H1 (cell line): Measurements from ENCODE around the gene TNFAIP8L3. TPM values are rescaled to one million over a fixed set of nuclear protein-coding genes. Genes with fewer than 3 reads are reported as not detected.
A peak's percentile ranks its signal among the peaks of the same experiment; 100 is the strongest.

ENCODE experiments used
- CTCF ChIA-PET: fragments of 300-600 bp; sonication (Branson Sonifier 250); formaldehyde crosslinking; loops from one replicate; lab custom pipeline; 2021; ENCODE audit not compliant: partially characterized antibody; lab: Charles Lee
- POLR2A ChIA-PET: fragments of 300-600 bp; sonication (Branson Sonifier 250); formaldehyde crosslinking; loops from one replicate; lab custom pipeline; 2021; ENCODE audit warnings: inconsistent platforms; ENCODE audit not compliant: partially characterized antibody; lab: Charles Lee
- DNase-seq, 2 experiments: peaks; one replicate each; pipeline versions ENCODE4 v3.0.0 to v3.0.0-alpha.2; 2010 to 2022; ENCODE audit warnings: low spot score in 2 of 2, low read depth in 1 of 2, mixed read lengths in 1 of 2
- FAIRE-seq: peaks from 2 replicates; lab custom pipeline; 2011; peaks lifted over from hg19 to GRCh38; lab: Jason Lieb, UNC
- H2AFZ ChIP-seq: 2 replicates; pipeline ENCODE4 v1.8.1; 2012; ENCODE audit warnings: low read length, inconsistent platforms
- H2AK5ac ChIP-seq: 2 replicates; pipeline ENCODE4 v1.6.1; 2013; ENCODE audit warnings: low read depth, low read length
- H2BK120ac ChIP-seq: replicated peaks from 2 replicates; pipeline ENCODE3; 2013; ENCODE audit warnings: low read depth, low read length, inconsistent platforms
- H2BK12ac ChIP-seq: 2 replicates; pipeline ENCODE4 v1.6.1; 2013; ENCODE audit warnings: low read depth, low read length
- H2BK15ac ChIP-seq: 2 replicates; pipeline ENCODE4 v1.6.1; 2013; ENCODE audit warnings: low read length
- H2BK20ac ChIP-seq: 2 replicates; pipeline ENCODE4 v1.6.1; 2013; ENCODE audit warnings: low read length
- H2BK5ac ChIP-seq: 2 replicates; pipeline ENCODE4 v1.6.1; 2013; ENCODE audit warnings: low read depth, low read length
- H3K14ac ChIP-seq: 2 replicates; pipeline ENCODE4 v1.6.1; 2013; ENCODE audit warnings: inconsistent platforms; ENCODE audit not compliant: insufficient read length
- H3K18ac ChIP-seq: 2 replicates; pipeline ENCODE4 v1.6.1; 2013; ENCODE audit warnings: low read length; ENCODE audit errors: extremely low read depth
- H3K23ac ChIP-seq: 2 replicates; pipeline ENCODE4 v1.6.1; 2013; ENCODE audit warnings: inconsistent platforms; ENCODE audit not compliant: insufficient read length
- H3K23me2 ChIP-seq: 2 replicates; pipeline ENCODE4 v1.6.1; 2013; ENCODE audit warnings: low read depth, low read length
- H3K27ac ChIP-seq: 2 replicates; pipeline ENCODE4 v1.6.1; 2011; ENCODE audit warnings: low read depth, low read length, inconsistent platforms
- H3K27me3 ChIP-seq, 4 experiments: replicated peaks in 1 of 4; 1 replicate in 1 of 4; 2 replicates in 3 of 4; pipeline versions ENCODE4 v1.6.1 to v1.8.1; 2011 to 2013; ENCODE audit warnings: low read length in 3 of 4, mild to moderate bottlenecking in 3 of 4, inconsistent platforms in 2 of 4, mixed read lengths in 2 of 4, moderate library complexity in 1 of 4; ENCODE audit not compliant: control insufficient read depth in 3 of 4, insufficient read depth in 3 of 4; ENCODE audit errors: extremely low read depth in 1 of 4
- H3K36me3 ChIP-seq, 4 experiments: 2 replicates each; pipeline versions ENCODE4 v1.6.1 to v1.8.1; 2011 to 2013; ENCODE audit warnings: mild to moderate bottlenecking in 4 of 4, low read length in 3 of 4, moderate library complexity in 2 of 4, control low read depth in 1 of 4, inconsistent platforms in 1 of 4; ENCODE audit not compliant: insufficient read depth in 4 of 4, control insufficient read depth in 2 of 4
- H3K4ac ChIP-seq: replicated peaks from 2 replicates; pipeline ENCODE3; 2013; ENCODE audit warnings: low read length, low read depth, mixed read lengths, inconsistent platforms; ENCODE audit not compliant: insufficient read length
- H3K4me1 ChIP-seq, 4 experiments: replicated peaks in 1 of 4; 1 replicate in 1 of 4; 2 replicates in 3 of 4; pipeline versions ENCODE4 v1.6.1 to v1.8.1; 2011 to 2013; ENCODE audit warnings: low read length in 3 of 4, inconsistent platforms in 2 of 4, mixed read lengths in 1 of 4; ENCODE audit not compliant: insufficient read depth in 4 of 4, control insufficient read depth in 3 of 4
- H3K4me2 ChIP-seq, 2 experiments: 2 replicates each; pipeline versions ENCODE4 v1.6.1 to v1.8.1; 2011 to 2013; ENCODE audit warnings: low read depth in 2 of 2, low read length in 2 of 2, control low read depth in 1 of 2, inconsistent platforms in 1 of 2, mild to moderate bottlenecking in 1 of 2; ENCODE audit not compliant: insufficient read depth in 1 of 2
- H3K4me3 ChIP-seq, 4 experiments: fragments of 200-600, 300-600 bp in 1 of 4; sonication (generic), shearing (Covaris generic), sonication (Bioruptor Twin) in 1 of 4; 2 replicates each; pipeline versions ENCODE4 v1.5.1 to v1.8.1; 2011 to 2016; ENCODE audit warnings: low read length in 4 of 4, low read depth in 3 of 4, control low read depth in 2 of 4, inconsistent platforms in 2 of 4, mild to moderate bottlenecking in 2 of 4, mixed read lengths in 1 of 4, moderate library complexity in 1 of 4; ENCODE audit not compliant: insufficient read depth in 2 of 4; ENCODE audit errors: extremely low read depth in 1 of 4
- H3K56ac ChIP-seq: replicated peaks from 2 replicates; pipeline ENCODE3; 2013; ENCODE audit warnings: low read depth, mild to moderate bottlenecking, mixed read lengths, low read length, inconsistent platforms; ENCODE audit not compliant: insufficient read length
- H3K79me1 ChIP-seq: 2 replicates; pipeline ENCODE4 v1.6.1; 2013; ENCODE audit warnings: low read depth, low read length, control low read depth
- H3K79me2 ChIP-seq, 2 experiments: 2 replicates each; pipeline versions ENCODE4 v1.6.1 to v1.8.1; 2012 to 2013; ENCODE audit warnings: low read length in 2 of 2, mild to moderate bottlenecking in 2 of 2, inconsistent platforms in 1 of 2; ENCODE audit not compliant: insufficient read depth in 2 of 2, control insufficient read depth in 1 of 2
- H3K9ac ChIP-seq, 4 experiments: replicated peaks in 1 of 4; 1 replicate in 1 of 4; 2 replicates in 3 of 4; pipeline versions ENCODE4 v1.6.1 to v1.8.1; 2011 to 2013; ENCODE audit warnings: low read depth in 3 of 4, low read length in 3 of 4, control low read depth in 2 of 4, mild to moderate bottlenecking in 2 of 4, moderate library complexity in 2 of 4, inconsistent platforms in 1 of 4; ENCODE audit errors: extremely low read depth in 1 of 4
- H3K9me3 ChIP-seq, 2 experiments: 2 replicates each; pipeline versions ENCODE4 v1.6.1 to v1.8.1; 2012 to 2013; ENCODE audit warnings: mild to moderate bottlenecking in 2 of 2, moderate library complexity in 2 of 2, control low read depth in 1 of 2, inconsistent platforms in 1 of 2, low read depth in 1 of 2, low read length in 1 of 2, mixed read lengths in 1 of 2; ENCODE audit not compliant: insufficient read depth in 2 of 2
- H4K20me1 ChIP-seq, 2 experiments: replicated peaks in 1 of 2; 2 replicates each; pipeline versions ENCODE3 to v1.8.1; 2011 to 2013; ENCODE audit warnings: inconsistent platforms in 2 of 2, low read length in 2 of 2, mild to moderate bottlenecking in 1 of 2; ENCODE audit not compliant: insufficient read depth in 2 of 2, control insufficient read depth in 1 of 2
- H4K5ac ChIP-seq: 2 replicates; pipeline ENCODE4 v1.6.1; 2013; ENCODE audit warnings: low read length, low read depth, mixed read lengths, inconsistent platforms; ENCODE audit not compliant: insufficient read length
- H4K8ac ChIP-seq: 2 replicates; pipeline ENCODE4 v1.8.0; 2013; ENCODE audit warnings: mild to moderate bottlenecking, moderate library complexity, low read length, inconsistent platforms; ENCODE audit not compliant: insufficient read depth; ENCODE audit errors: extremely low read depth
- H4K91ac ChIP-seq: replicated peaks from 2 replicates; pipeline ENCODE3; 2013; ENCODE audit warnings: low read length, mixed read lengths, inconsistent platforms; ENCODE audit not compliant: insufficient read length
- BCL11A ChIP-seq, 2 experiments: IDR thresholded peaks; one replicate each; pipeline ENCODE4 v1.6.1; 2011; ENCODE audit warnings: low read depth in 2 of 2, low read length in 2 of 2, mild to moderate bottlenecking in 2 of 2
- KDM1A ChIP-seq: fragments of 200-600, 300-600 bp; sonication (generic); IDR thresholded peaks from 2 replicates; pipeline ENCODE4 v1.7.1; 2016; ENCODE audit warnings: mild to moderate bottlenecking, low read length, borderline replicate concordance
- POU5F1 ChIP-seq: IDR thresholded peaks from 2 replicates; pipeline ENCODE4 v1.6.1; 2011; ENCODE audit warnings: low read depth, mild to moderate bottlenecking, low read length, moderate library complexity
- RAD21 ChIP-seq, 2 experiments: IDR thresholded peaks in 1 of 2; conservative IDR thresholded peaks in 1 of 2; 2 replicates each; pipeline ENCODE4 v1.6.1; 2011; ENCODE audit warnings: low read depth in 2 of 2, low read length in 2 of 2, improper control_type of control experiment in 1 of 2, inconsistent platforms in 1 of 2, mild to moderate bottlenecking in 1 of 2, moderate library complexity in 1 of 2
- WGBS, 2 experiments: shearing (Covaris generic) in 1 of 2; methylation state at CpG; one replicate each; pipeline versions ENCODE4 v1.1.6 to v1.1.7; 2013 to 2015; ENCODE audit warnings: low lambda C conversion rate in 2 of 2, mixed read lengths in 2 of 2, inconsistent platforms in 1 of 2, low coverage in 1 of 2, missing lambda C conversion rate in 1 of 2; ENCODE audit not compliant: insufficient replicate concordance in 2 of 2, insufficient coverage in 1 of 2, insufficient read length in 1 of 2; ENCODE audit errors: extremely low coverage in 1 of 2, missing lambda C conversion rate in 1 of 2; 5-methylcytosine and 5-hydroxymethylcytosine counted together
- polyA plus RNA-seq, 7 experiments: library from polyadenylated mRNA; depleted of rRNA in 3 of 7; stranded (reverse) in 5 of 7; unstranded in 2 of 7; fragments of >200 nt in 5 of 7; fragments of 200-250 nt in 2 of 7; gene quantifications; 1 replicate in 5 of 7; 2 replicates in 1 of 7; 4 replicates in 1 of 7; pipeline versions ENCODE4 v1.2.1 to v1.2.3, GENCODE V29; 2011 to 2013; ENCODE audit warnings: missing spikeins in 2 of 7, mixed read lengths in 2 of 7
- total RNA-seq: library from RNA; stranded (reverse); fragmentation: NEBNext Ultra II Directional; extraction: Animal tissue kit (Norgen Biotek cat#: 25700); gene quantifications from 2 replicates; pipeline ENCODE4 v1.2.1, GENCODE V29; 2021
- TF ChIP-seq, protein P1 (sequence below), 3 experiments: IDR thresholded peaks; 1 replicate in 2 of 3; 2 replicates in 1 of 3; pipeline versions ENCODE4 v1.5.1 to v1.6.1; 2011; ENCODE audit warnings: low read length in 3 of 3, mild to moderate bottlenecking in 3 of 3, inconsistent platforms in 2 of 3, low read depth in 1 of 3, moderate library complexity in 1 of 3; ENCODE audit not compliant: insufficient read depth in 1 of 3; ENCODE audit errors: control extremely low read depth in 1 of 3

TNFAIP8L3 gene
- total and polyA plus RNA-seq, 2 of the 8 experiments (the other 6 are each of a cell fraction or from before 2014, with no cell fraction given) = 0.23 to 0.67 TPM

DNA sequence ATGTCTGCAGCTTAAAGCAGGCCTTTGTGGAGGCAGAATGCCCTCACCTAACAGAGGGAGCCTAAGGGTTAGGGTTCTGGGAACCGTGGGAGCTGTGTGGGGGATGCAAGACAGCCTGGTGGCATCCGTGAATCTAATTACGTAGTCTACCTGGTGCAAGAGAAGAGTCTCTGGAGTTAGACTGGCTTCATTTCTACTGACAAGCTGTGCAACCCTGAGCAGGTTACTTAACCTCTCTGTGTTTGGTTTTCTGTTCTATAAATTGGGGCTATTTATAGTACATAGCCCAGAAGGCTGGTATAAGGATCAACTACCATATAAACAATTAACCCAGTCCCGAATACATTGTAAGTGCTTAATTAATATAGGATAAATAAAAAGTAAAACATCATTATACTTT is 8.3 kb downstream of the TNFAIP8L3 start:
- H3K4me3 ChIP-seq = no peak overlapping the region
- WGBS, 2 experiments = 96% methylated on average over 4 of the region's 4 CpGs; no CpG with 5 or more reads in 1 of the 2 experiments
- no peak overlapping the region for H4K5ac ChIP-seq
- peaks cover 0 to 7% (median under 1%) of the 10 kb centered on the region in 4 experiments; a peak in 3 of 7 replicates for H3K27me3 ChIP-seq
- H3K18ac ChIP-seq = no peak overlapping the region
- no peak overlapping the region for H2BK20ac ChIP-seq
- H3K79me2 ChIP-seq = no peaks in the 10 kb centered on the region
- no peaks in the 10 kb centered on the region for H4K20me1 ChIP-seq
- no peaks in the 10 kb centered on the region for H3K9me3 ChIP-seq
- no peak for DNase-seq
- no peak overlapping the region for H2AK5ac ChIP-seq
- no peak overlapping the region for H3K27ac ChIP-seq
- no peaks in the 10 kb centered on the region; the same call in 1 of the 2 replicates for H3K79me1 ChIP-seq
- no peak overlapping the region for H4K91ac ChIP-seq
- no peak overlapping the region for H3K4me2 ChIP-seq
- H4K8ac ChIP-seq = no peak overlapping the region
- H3K4me1 ChIP-seq = peaks cover 3 to 8% (median 4%) of the 10 kb centered on the region in 4 experiments; a peak in 5 of 7 replicates
- H2BK5ac ChIP-seq = no peak overlapping the region
- no peaks in the 10 kb centered on the region for H3K36me3 ChIP-seq
- no peaks in the 10 kb centered on the region; the same call in 1 of the 2 replicates for H3K23me2 ChIP-seq
- H3K14ac ChIP-seq = no peak overlapping the region
- H2BK12ac ChIP-seq = no peak overlapping the region
- FAIRE-seq = no peak
- ChIA-PET CTCF (interaction anchor here (0.6 to 2.2 kb wide), 2 partner anchors 76 to 276 kb away, joined by 3 to 7 read pairs; no protein-coding TSS in a partner anchor), POLR2A (interaction anchor here (2.9 kb wide), 1 partner anchor 9 kb away, joined by 7 read pairs; no protein-coding TSS in a partner anchor)
- no peak overlapping the region for H3K4ac ChIP-seq
- no peak overlapping the region for H3K9ac ChIP-seq
- no peak overlapping the region for H3K23ac ChIP-seq
- no peak overlapping the region for H2BK15ac ChIP-seq
- no peak overlapping the region for H2AFZ ChIP-seq
- H3K56ac ChIP-seq = no peak overlapping the region
- no peak overlapping the region for H2BK120ac ChIP-seq
- TF ChIP-seq POU5F1 = no peak
- TF ChIP-seq, protein P1, sequence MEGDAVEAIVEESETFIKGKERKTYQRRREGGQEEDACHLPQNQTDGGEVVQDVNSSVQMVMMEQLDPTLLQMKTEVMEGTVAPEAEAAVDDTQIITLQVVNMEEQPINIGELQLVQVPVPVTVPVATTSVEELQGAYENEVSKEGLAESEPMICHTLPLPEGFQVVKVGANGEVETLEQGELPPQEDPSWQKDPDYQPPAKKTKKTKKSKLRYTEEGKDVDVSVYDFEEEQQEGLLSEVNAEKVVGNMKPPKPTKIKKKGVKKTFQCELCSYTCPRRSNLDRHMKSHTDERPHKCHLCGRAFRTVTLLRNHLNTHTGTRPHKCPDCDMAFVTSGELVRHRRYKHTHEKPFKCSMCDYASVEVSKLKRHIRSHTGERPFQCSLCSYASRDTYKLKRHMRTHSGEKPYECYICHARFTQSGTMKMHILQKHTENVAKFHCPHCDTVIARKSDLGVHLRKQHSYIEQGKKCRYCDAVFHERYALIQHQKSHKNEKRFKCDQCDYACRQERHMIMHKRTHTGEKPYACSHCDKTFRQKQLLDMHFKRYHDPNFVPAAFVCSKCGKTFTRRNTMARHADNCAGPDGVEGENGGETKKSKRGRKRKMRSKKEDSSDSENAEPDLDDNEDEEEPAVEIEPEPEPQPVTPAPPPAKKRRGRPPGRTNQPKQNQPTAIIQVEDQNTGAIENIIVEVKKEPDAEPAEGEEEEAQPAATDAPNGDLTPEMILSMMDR (IDR thresholded peaks at IDR 0.05; ENCODE audit: control extremely low read depth in 1 of 3, insufficient read depth in 1 of 3, low read depth in 1 of 3, low read length in 3 of 3) = no peak
- TF ChIP-seq BCL11A (IDR thresholded peaks at IDR 0.05; ENCODE audit: low read depth in 2 of 2, low read length in 2 of 2) = no peak
- peak; percentile 76; the same call in 1 of the 2 replicates for TF ChIP-seq KDM1A
- no peak for TF ChIP-seq RAD21 (IDR thresholded peaks at IDR 0.05 in 1 of 2, conservative IDR thresholded peaks at IDR 0.05 in 1 of 2; ENCODE audit: low read depth in 2 of 2, low read length in 2 of 2)
